Smooth muscle cell (in vitro differentiated cells): Measurements from ENCODE around the gene SLC36A3. TPM values are rescaled to one million over a fixed set of nuclear protein-coding genes. Genes with fewer than 3 reads are reported as not detected.

ENCODE experiments used
- DNase-seq: peaks from one replicate; lab custom pipeline; 2025; ENCODE audit not compliant: unreplicated experiment; lab: John Stamatoyannopoulos, UW
- H2AFZ ChIP-seq: fragments of 200-600 bp; sonication (generic); 2 replicates; pipeline ENCODE4 v1.6.0; 2016; ENCODE audit warnings: antibody characterized with exemption, low read depth, mild to moderate bottlenecking
- H3F3A ChIP-seq: fragments of 200-600 bp; sonication (generic); 2 replicates; pipeline ENCODE4 v1.6.0; 2017; ENCODE audit warnings: antibody characterized with exemption, low read depth
- H3K27ac ChIP-seq: fragments of 200-600 bp; sonication (generic); 2 replicates; pipeline ENCODE4 v1.5.1; 2016; ENCODE audit warnings: low read depth, mild to moderate bottlenecking
- H3K27me3 ChIP-seq: fragments of 200-600 bp; sonication (generic); 2 replicates; pipeline ENCODE4 v1.6.1; 2016; ENCODE audit warnings: low read depth, mild to moderate bottlenecking
- H3K36me3 ChIP-seq: fragments of 200-600 bp; sonication (generic); 2 replicates; pipeline ENCODE4 v1.5.1; 2016; ENCODE audit warnings: low read depth
- H3K4me1 ChIP-seq: fragments of 200-600 bp; sonication (generic); 2 replicates; pipeline ENCODE4 v1.5.1; 2016; ENCODE audit warnings: low read depth
- H3K4me2 ChIP-seq: fragments of 200-600 bp; sonication (generic); 2 replicates; pipeline ENCODE4 v1.6.0; 2016; ENCODE audit warnings: mild to moderate bottlenecking
- H3K4me3 ChIP-seq: fragments of 200-600 bp; sonication (generic); 2 replicates; pipeline ENCODE4 v1.5.1; 2016; ENCODE audit warnings: mild to moderate bottlenecking
- H3K79me2 ChIP-seq: fragments of 200-600 bp; sonication (generic); 2 replicates; pipeline ENCODE4 v1.6.0; 2016; ENCODE audit warnings: low read depth, mild to moderate bottlenecking
- H3K9ac ChIP-seq: fragments of 200-600 bp; sonication (generic); 2 replicates; pipeline ENCODE4 v1.6.0; 2016; ENCODE audit warnings: low read depth
- H3K9me3 ChIP-seq: fragments of 200-600 bp; sonication (generic); replicated peaks from 2 replicates; pipeline ENCODE4 v1.5.1; 2016; ENCODE audit warnings: low read depth
- H4K20me1 ChIP-seq: fragments of 200-600 bp; sonication (generic); 2 replicates; pipeline ENCODE4 v1.6.0; 2016; ENCODE audit warnings: low read depth
- CTCF ChIP-seq: fragments of 200-600 bp; sonication (generic); IDR thresholded peaks from 2 replicates; pipeline ENCODE4 v1.5.1; 2017; ENCODE audit warnings: borderline replicate concordance, mild to moderate bottlenecking, antibody characterized with exemption; ENCODE audit not compliant: insufficient read depth, poor library complexity, severe bottlenecking
- WGBS: methylation state at CpG from one replicate; pipeline ENCODE4 v1.1.7; 2016; ENCODE audit warnings: low lambda C conversion rate; 5-methylcytosine and 5-hydroxymethylcytosine counted together
- polyA plus RNA-seq: library from polyadenylated mRNA; unstranded; fragments of >200 nt; fragmentation: Nextera tagmentation; extraction: Ambion mirVana; gene quantifications from 2 replicates; pipeline ENCODE4 v1.2.1, GENCODE V29; 2016
- total RNA-seq: library from RNA; depleted of rRNA; stranded (reverse); fragments of >200 nt; gene quantifications from 2 replicates; pipeline ENCODE4 v1.2.3, GENCODE V29; 2014

The SLC36A3 gene
- total and polyA plus RNA-seq, 2 experiments from 2014 or later = not detected

GRCh38 chr5:151327585-151327984 is 24.0 kb upstream of the SLC36A3 start:
- Histone ChIP-seq H3K4me1 (no peaks in the 10 kb centered on the region), H3K27ac (no peak overlapping the region), H4K20me1 (no peaks in the 10 kb centered on the region), H3K4me2 (no peak overlapping the region), H3K36me3 (no peaks in the 10 kb centered on the region), H3K9ac (no peak overlapping the region), H2AFZ (no peak overlapping the region), H3K27me3 (no peaks in the 10 kb centered on the region), H3F3A (no peaks in the 10 kb centered on the region), H3K79me2 (no peaks in the 10 kb centered on the region), H3K9me3 (no peaks in the 10 kb centered on the region), H3K4me3 (no peak overlapping the region)
- WGBS = 83% methylated on average over 2 of the region's 2 CpGs
- TF ChIP-seq CTCF = no peak
- DNase-seq = no peak

- no peak overlapping the region for H2AFZ ChIP-seq
- no peak overlapping the region for H3K9ac ChIP-seq
- 95% methylated on average over 3 of the region's 3 CpGs for WGBS
- H3K79me2 ChIP-seq = no peaks in the 10 kb centered on the region
- no peak overlapping the region for H3K4me3 ChIP-seq
- H3K4me2 ChIP-seq = no peak overlapping the region
- H3K9me3 ChIP-seq = no peaks in the 10 kb centered on the region
- no peaks in the 10 kb centered on the region for H3K36me3 ChIP-seq
- H3K27ac ChIP-seq = no peak overlapping the region
- no peaks in the 10 kb centered on the region for H3F3A ChIP-seq
- H3K4me1 ChIP-seq = no peaks in the 10 kb centered on the region
- no peaks in the 10 kb centered on the region for H3K27me3 ChIP-seq
- TF ChIP-seq CTCF = no peak
- H4K20me1 ChIP-seq = no peaks in the 10 kb centered on the region
- no peak for DNase-seq
These were observed 22.7 kb upstream of the SLC36A3 start for GRCh38 chr5:151326266-151326665.

- Histone ChIP-seq H3K79me2 (no peaks in the 10 kb centered on the region), H3K27me3 (no peaks in the 10 kb centered on the region), H3K9ac (no peak overlapping the region), H3K4me3 (no peak overlapping the region), H2AFZ (no peak overlapping the region), H3K4me1 (peaks cover 8% of the 10 kb centered on the region), H3K4me2 (no peak overlapping the region), H3K36me3 (no peaks in the 10 kb centered on the region), H3K27ac (no peak overlapping the region), H4K20me1 (no peaks in the 10 kb centered on the region), H3K9me3 (no peaks in the 10 kb centered on the region), H3F3A (peaks cover 10% of the 10 kb centered on the region)
- WGBS = 96% methylated on average over 4 of the region's 4 CpGs
- no peak for TF ChIP-seq CTCF
- no peak for DNase-seq
These were observed 16.9 kb upstream of the SLC36A3 start for GRCh38 chr5:151320481-151320880.
